Activated naive CD4-positive, alpha-beta T cell treated with anti-CD3 and anti-CD28 coated beads, Interleukin-2, amount 10 ng/mL, durations not matched to agents 7 days and 5 days (primary cell): ENCODE data around the gene RABGAP1.

Source experiments
- CTCF ChIA-PET: fragments of 350-600 bp; sonication (Branson Sonifier 250); formaldehyde crosslinking; loops from one replicate; lab custom pipeline; 2021; ENCODE audit warnings: antibody characterized with exemption; lab: Charles Lee
- DNase-seq: peaks from one replicate; pipeline ENCODE4 v3.0.0-alpha.2; 2020
- H3K27ac Mint-ChIP-seq: one replicate; pipeline ENCODE4 v1.8.0; 2021; ENCODE audit warnings: mild to moderate bottlenecking, moderate library complexity, mixed read lengths
- H3K27me3 Mint-ChIP-seq: one replicate; pipeline ENCODE4 v1.8.0; 2021; ENCODE audit warnings: mild to moderate bottlenecking, mixed read lengths
- H3K36me3 Mint-ChIP-seq: one replicate; pipeline ENCODE4 v1.8.0; 2021; ENCODE audit warnings: mixed read lengths
- H3K4me1 Mint-ChIP-seq: one replicate; pipeline ENCODE4 v1.8.0; 2021; ENCODE audit warnings: mixed read lengths
- H3K4me3 Mint-ChIP-seq: one replicate; pipeline ENCODE4 v1.8.0; 2021; ENCODE audit warnings: mild to moderate bottlenecking, moderate library complexity, mixed read lengths
- H3K9me3 Mint-ChIP-seq: one replicate; pipeline ENCODE4 v1.8.0; 2021; ENCODE audit warnings: mixed read lengths

Gene RABGAP1

GRCh38 chr9:123007269-123007668 lies 66.4 kb downstream of the RABGAP1 start:
- Mint-ChIP-seq H3K27ac (no peak overlapping the region), H3K4me3 (no peak overlapping the region), H3K36me3 (peaks cover 22% of the 10 kb centered on the region), H3K4me1 (no peaks in the 10 kb centered on the region), H3K9me3 (no peaks in the 10 kb centered on the region), H3K27me3 (no peaks in the 10 kb centered on the region)
- DNase-seq: no peak
- CTCF ChIA-PET: interaction anchor here (1.6 kb wide), 1 partner anchor 343 kb away, joined by 6 read pairs; no protein-coding TSS in a partner anchor

- peaks cover 24% of the 10 kb centered on the region for H3K36me3 Mint-ChIP-seq
- DNase-seq: no peak
- no peaks in the 10 kb centered on the region for H3K9me3 Mint-ChIP-seq
- no peaks in the 10 kb centered on the region for H3K27me3 Mint-ChIP-seq
- H3K27ac Mint-ChIP-seq: no peak overlapping the region
- H3K4me1 Mint-ChIP-seq: no peaks in the 10 kb centered on the region
- H3K4me3 Mint-ChIP-seq: no peak overlapping the region
- CTCF ChIA-PET: no interaction called here
These were observed 68.1 kb downstream of the RABGAP1 start for GRCh38 chr9:123008909-123009308.

GRCh38 chr9:123011380-123011779 lies 70.6 kb downstream of the RABGAP1 start:
- Mint-ChIP-seq H3K27ac (no peak overlapping the region), H3K4me3 (no peak overlapping the region), H3K36me3 (peaks cover 40% of the 10 kb centered on the region), H3K9me3 (peaks cover 3% of the 10 kb centered on the region), H3K4me1 (no peaks in the 10 kb centered on the region), H3K27me3 (no peaks in the 10 kb centered on the region)
- CTCF ChIA-PET: no interaction called here
- no peak for DNase-seq

GRCh38 chr9:123011878-123012528 lies 71.2 kb downstream of the RABGAP1 start:
- Mint-ChIP-seq H3K27ac (no peak overlapping the region), H3K36me3 (peaks cover 41% of the 10 kb centered on the region), H3K4me3 (no peak overlapping the region), H3K27me3 (no peaks in the 10 kb centered on the region), H3K4me1 (no peaks in the 10 kb centered on the region), H3K9me3 (peaks cover 3% of the 10 kb centered on the region)
- DNase-seq: no peak
- CTCF ChIA-PET: no interaction called here

GRCh38 chr9:123016631-123017030 lies 75.8 kb downstream of the RABGAP1 start:
- peaks cover 3% of the 10 kb centered on the region for H3K9me3 Mint-ChIP-seq
- CTCF ChIA-PET: no interaction called here
- no peak overlapping the region for H3K27ac Mint-ChIP-seq
- no peaks in the 10 kb centered on the region for H3K27me3 Mint-ChIP-seq
- H3K36me3 Mint-ChIP-seq: peaks cover 39% of the 10 kb centered on the region
- no peak for DNase-seq
- H3K4me3 Mint-ChIP-seq: no peak overlapping the region
- H3K4me1 Mint-ChIP-seq: no peaks in the 10 kb centered on the region

GRCh38 chr9:123020796-123021195 lies 80.0 kb downstream of the RABGAP1 start:
- no peaks in the 10 kb centered on the region for H3K4me1 Mint-ChIP-seq
- H3K27me3 Mint-ChIP-seq: no peaks in the 10 kb centered on the region
- H3K9me3 Mint-ChIP-seq: no peaks in the 10 kb centered on the region
- peaks cover 18% of the 10 kb centered on the region for H3K36me3 Mint-ChIP-seq
- H3K4me3 Mint-ChIP-seq: no peak overlapping the region
- CTCF ChIA-PET: interaction anchor here (0.6 kb wide), 1 partner anchor 69 kb away, joined by 3 read pairs; no protein-coding TSS in a partner anchor
- DNase-seq: no peak
- H3K27ac Mint-ChIP-seq: no peak overlapping the region

- no peak overlapping the region for H3K27ac Mint-ChIP-seq
- no peak for DNase-seq
- H3K9me3 Mint-ChIP-seq: no peaks in the 10 kb centered on the region
- peaks cover 22% of the 10 kb centered on the region for H3K36me3 Mint-ChIP-seq
- no peaks in the 10 kb centered on the region for H3K27me3 Mint-ChIP-seq
- CTCF ChIA-PET: no interaction called here
- H3K4me1 Mint-ChIP-seq: peaks cover 5% of the 10 kb centered on the region
- no peak overlapping the region for H3K4me3 Mint-ChIP-seq
These were observed 85.6 kb downstream of the RABGAP1 start for GRCh38 chr9:123026425-123026824.

GRCh38 chr9:123027517-123027916 lies 86.7 kb downstream of the RABGAP1 start:
- peaks cover 5% of the 10 kb centered on the region for H3K4me1 Mint-ChIP-seq
- DNase-seq: no peak
- H3K27me3 Mint-ChIP-seq: no peaks in the 10 kb centered on the region
- no peak overlapping the region for H3K4me3 Mint-ChIP-seq
- CTCF ChIA-PET: interaction anchor here (0.6 kb wide), 1 partner anchor 296 kb away, joined by 3 read pairs; no protein-coding TSS in a partner anchor
- peak overlapping the region; percentile 40 for H3K27ac Mint-ChIP-seq
- H3K36me3 Mint-ChIP-seq: peaks cover 18% of the 10 kb centered on the region
- no peaks in the 10 kb centered on the region for H3K9me3 Mint-ChIP-seq

- Mint-ChIP-seq H3K27ac (no peak overlapping the region), H3K9me3 (no peaks in the 10 kb centered on the region), H3K36me3 (peaks cover 15% of the 10 kb centered on the region), H3K27me3 (no peaks in the 10 kb centered on the region), H3K4me3 (no peak overlapping the region), H3K4me1 (peaks cover 5% of the 10 kb centered on the region)
- DNase-seq: no peak
- CTCF ChIA-PET: no interaction called here
These were observed 87.3 kb downstream of the RABGAP1 start for GRCh38 chr9:123028136-123028535.

- H3K4me3 Mint-ChIP-seq: no peak overlapping the region
- peaks cover 5% of the 10 kb centered on the region for H3K4me1 Mint-ChIP-seq
- H3K27ac Mint-ChIP-seq: no peak overlapping the region
- CTCF ChIA-PET: interaction anchor here (0.5 kb wide), 1 partner anchor 413 kb away, joined by 4 read pairs; no protein-coding TSS in a partner anchor
- H3K27me3 Mint-ChIP-seq: no peaks in the 10 kb centered on the region
- H3K36me3 Mint-ChIP-seq: peaks cover 15% of the 10 kb centered on the region
- no peak for DNase-seq
- no peaks in the 10 kb centered on the region for H3K9me3 Mint-ChIP-seq
These were observed 88.2 kb downstream of the RABGAP1 start for GRCh38 chr9:123028973-123029372.

- Mint-ChIP-seq H3K27me3 (no peaks in the 10 kb centered on the region), H3K9me3 (no peaks in the 10 kb centered on the region), H3K4me3 (no peak overlapping the region), H3K27ac (no peak overlapping the region), H3K4me1 (peaks cover 5% of the 10 kb centered on the region), H3K36me3 (peaks cover 18% of the 10 kb centered on the region)
- CTCF ChIA-PET: no interaction called here
- DNase-seq: no peak
These were observed 91.1 kb downstream of the RABGAP1 start for GRCh38 chr9:123031963-123032362.

GRCh38 chr9:123033352-123033751 lies 92.5 kb downstream of the RABGAP1 start, which contains the start of gene GPR21:
TSS of gene GPR21 (plus strand) at chr9:123033667. CDS start at chr9:123034567, 900 bp downstream.
- Mint-ChIP-seq H3K4me3 (no peak within 1 kb of the TSS), H3K27me3 (no peaks in the 10 kb centered on the region), H3K27ac (no peak within 1 kb of the TSS), H3K4me1 (no peaks in the 10 kb centered on the region), H3K9me3 (no peaks in the 10 kb centered on the region), H3K36me3 (peaks cover 16% of the 10 kb centered on the region)
- CTCF ChIA-PET: no interaction called here
- no peak for DNase-seq

GRCh38 chr9:123033864-123034601 lies 93.2 kb downstream of the RABGAP1 start:
- no peak overlapping the region for H3K4me3 Mint-ChIP-seq
- no peaks in the 10 kb centered on the region for H3K9me3 Mint-ChIP-seq
- H3K4me1 Mint-ChIP-seq: no peaks in the 10 kb centered on the region
- peak; percentile 21 for DNase-seq
- no peaks in the 10 kb centered on the region for H3K27me3 Mint-ChIP-seq
- CTCF ChIA-PET: interaction anchor here (0.6 kb wide), 1 partner anchor 17 kb away, joined by 3 read pairs; no protein-coding TSS in a partner anchor
- H3K36me3 Mint-ChIP-seq: peaks cover 16% of the 10 kb centered on the region
- no peak overlapping the region for H3K27ac Mint-ChIP-seq

- CTCF ChIA-PET: interaction anchor here (0.6 kb wide), 1 partner anchor 16 kb away, joined by 3 read pairs; no protein-coding TSS in a partner anchor
These were observed 94.2 kb downstream of the RABGAP1 start for GRCh38 chr9:123034881-123035510.

More at GRCh38 chr9:123034881-123035510, 94.2 kb downstream of the RABGAP1 start:
- Mint-ChIP-seq H3K4me1 (no peaks in the 10 kb centered on the region), H3K9me3 (no peaks in the 10 kb centered on the region), H3K27ac (no peak overlapping the region), H3K27me3 (no peaks in the 10 kb centered on the region), H3K36me3 (peaks cover 16% of the 10 kb centered on the region), H3K4me3 (no peak overlapping the region)
- no peak for DNase-seq
